ENCODE results near the gene BDH2.

DNA sequence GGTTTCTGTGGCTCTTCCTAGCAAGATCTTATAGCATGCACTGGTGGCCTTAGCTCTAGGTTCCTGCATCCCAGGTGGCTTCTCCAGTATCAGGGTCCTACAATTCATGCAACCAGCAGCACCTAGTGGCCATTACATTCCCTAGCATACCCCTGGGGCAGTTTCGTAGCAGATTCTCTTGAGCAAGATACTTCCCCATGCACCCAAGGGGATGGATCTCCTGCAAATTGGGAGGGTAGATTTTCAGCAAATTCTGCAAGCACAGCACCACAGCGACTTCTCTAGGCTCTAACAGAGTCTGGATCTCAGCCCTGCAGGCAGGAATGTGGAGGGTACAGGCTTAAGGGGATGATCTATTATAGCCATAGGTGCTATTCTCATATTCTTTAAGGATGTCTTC lies 67.1 kb downstream of the BDH2 start:
- TF ChIP-seq POLR2AphosphoS5 (IDR thresholded peaks at IDR 0.05; ENCODE audit: low read depth, low read length) (no peak), TAF1 (IDR thresholded peaks at IDR 0.05; ENCODE audit: borderline replicate concordance, low read depth, low read length) (no peak), POLR2A (IDR thresholded peaks at IDR 0.05; ENCODE audit: low read depth, low read length) (no peak)

All from GM12892 (cell line).